ENCODE measurements around the gene COLEC12. TPM values are rescaled to one million over a fixed set of nuclear protein-coding genes. Genes with fewer than 3 reads are reported as not detected.

COLEC12 gene
- total RNA-seq, 6 donors from 2014 or later, result 29.3 to 72.2 (median 47.0) TPM

GRCh38 chr18:523561-523960 lies 23.1 kb upstream of the COLEC12 start:
- DNase-seq (no peak), ATAC-seq (ENCODE audit: low FRiP score in 2 of 2) (no peak)
- WGBS, 2 donors, result 52 to 54% methylated on average over 4 of the region's 4 CpGs
- peak overlapping the region in 1 of 4 donors; percentile 16 for H3K27ac ChIP-seq
- no peaks in the 10 kb centered on the region for H3K36me3 ChIP-seq
- no peaks in the 10 kb centered on the region for H3K27me3 ChIP-seq
- H3K4me3 ChIP-seq, result no peak overlapping the region
- H3K4me1 ChIP-seq, result peaks cover 6 to 16% (median 9%) of the 10 kb centered on the region in 4 donors
- no peaks in the 10 kb centered on the region for H3K9me3 ChIP-seq
- TF ChIP-seq CTCF (IDR thresholded peaks at IDR 0.05), result no peak
- TF ChIP-seq POLR2AphosphoS5 (IDR thresholded peaks at IDR 0.05), result no peak
- TF ChIP-seq POLR2A (IDR thresholded peaks at IDR 0.05), result no peak
- no peak for TF ChIP-seq EP300 (IDR thresholded peaks at IDR 0.05)

- H3K9me3 ChIP-seq, result no peaks in the 10 kb centered on the region
- ATAC-seq (ENCODE audit: low FRiP score in 2 of 2), result peak; percentile 69 to 70
- peak in 1 of 2 donors; percentile 40 for DNase-seq
- peak overlapping the region in 3 of 4 donors; percentile 3 to 55 (median 22) for H3K27ac ChIP-seq
- WGBS, 2 donors, result 49 to 57% methylated on average over 10 to 11 of the region's 11 CpGs
- H3K4me3 ChIP-seq, result no peak overlapping the region
- H3K27me3 ChIP-seq, result no peaks in the 10 kb centered on the region
- peak in 1 of 2 donors; percentile 58 for TF ChIP-seq POLR2AphosphoS5 (IDR thresholded peaks at IDR 0.05)
- TF ChIP-seq POLR2A (IDR thresholded peaks at IDR 0.05), result no peak
- peaks cover 0 to 7% (median 5%) of the 10 kb centered on the region in 4 donors for H3K4me1 ChIP-seq
- no peaks in the 10 kb centered on the region for H3K36me3 ChIP-seq
These were observed 18.7 kb upstream of the COLEC12 start for GRCh38 chr18:519019-519879.

GRCh38 chr18:518081-518480 lies 17.6 kb upstream of the COLEC12 start:
- Histone ChIP-seq H3K9me3 (no peaks in the 10 kb centered on the region), H3K36me3 (no peaks in the 10 kb centered on the region), H3K27ac (no peak overlapping the region), H3K27me3 (no peaks in the 10 kb centered on the region), H3K4me1 (peaks cover 0 to 7% (median 3%) of the 10 kb centered on the region in 4 donors), H3K4me3 (no peak overlapping the region)
- TF ChIP-seq POLR2A (IDR thresholded peaks at IDR 0.05), result no peak
- TF ChIP-seq CTCF (IDR thresholded peaks at IDR 0.05), result no peak
- no peak for TF ChIP-seq POLR2AphosphoS5 (IDR thresholded peaks at IDR 0.05)
- no peak for TF ChIP-seq EP300 (IDR thresholded peaks at IDR 0.05)
- ATAC-seq (ENCODE audit: low FRiP score in 2 of 2), result no peak
- WGBS, 2 donors, result 76 to 81% methylated on average over 3 of the region's 3 CpGs
- no peak for DNase-seq

- no peak overlapping the region for H3K27ac ChIP-seq
- H3K9me3 ChIP-seq, result no peaks in the 10 kb centered on the region
- TF ChIP-seq POLR2A (IDR thresholded peaks at IDR 0.05), result no peak
- no peak for TF ChIP-seq EP300 (IDR thresholded peaks at IDR 0.05)
- TF ChIP-seq CTCF (IDR thresholded peaks at IDR 0.05), result no peak
- no peak for TF ChIP-seq POLR2AphosphoS5 (IDR thresholded peaks at IDR 0.05)
- WGBS, 2 donors, result 42 to 56% methylated on average over 4 of the region's 4 CpGs
- peaks cover 0 to 7% (median 3%) of the 10 kb centered on the region in 4 donors for H3K4me1 ChIP-seq
- DNase-seq (no peak), ATAC-seq (ENCODE audit: low FRiP score in 2 of 2) (no peak)
- H3K27me3 ChIP-seq, result no peaks in the 10 kb centered on the region
- no peak overlapping the region for H3K4me3 ChIP-seq
- H3K36me3 ChIP-seq, result no peaks in the 10 kb centered on the region
These were observed 15.3 kb upstream of the COLEC12 start for GRCh38 chr18:515838-516237.

GRCh38 chr18:515156-515815 lies 14.8 kb upstream of the COLEC12 start:
- no peak for ATAC-seq (ENCODE audit: low FRiP score in 2 of 2)
- Histone ChIP-seq H3K27ac (no peak overlapping the region), H3K4me3 (no peak overlapping the region), H3K36me3 (no peaks in the 10 kb centered on the region), H3K9me3 (no peaks in the 10 kb centered on the region), H3K27me3 (no peaks in the 10 kb centered on the region), H3K4me1 (peaks cover 0 to 7% (median 3%) of the 10 kb centered on the region in 4 donors)
- TF ChIP-seq CTCF (IDR thresholded peaks at IDR 0.05) (no peak), POLR2A (IDR thresholded peaks at IDR 0.05) (no peak), POLR2AphosphoS5 (IDR thresholded peaks at IDR 0.05) (no peak), EP300 (IDR thresholded peaks at IDR 0.05) (no peak)
- 83% methylated on average over 29 to 30 of the region's 44 CpGs for whole genome bisulfite sequencing, 2 donors
- peak in 1 of 2 donors; percentile 86 for DNase-seq
